ENCODE results near the gene WDR49. TPM values are rescaled to one million over a fixed set of nuclear protein-coding genes. Genes with fewer than 3 reads are reported as not detected.

WDR49 gene
- total RNA-seq, 1 experiment from 2014 or later: 0.34 TPM

GRCh38 chr3:167662919-167663400 lies 9.2 kb upstream of the WDR49 start:
- no peak overlapping the region for H3K4me2 ChIP-seq (ENCODE audit: low read length)
- TF ChIP-seq ZNF274 (IDR thresholded peaks at IDR 0.05; ENCODE audit: low read depth, low read length): no peak
- no peak for TF ChIP-seq SIN3A (IDR thresholded peaks at IDR 0.05; ENCODE audit: low read depth)
- TF ChIP-seq POLR2AphosphoS5 (IDR thresholded peaks at IDR 0.05; ENCODE audit: low read depth, low read length): no peak
- TF ChIP-seq, protein P1, sequence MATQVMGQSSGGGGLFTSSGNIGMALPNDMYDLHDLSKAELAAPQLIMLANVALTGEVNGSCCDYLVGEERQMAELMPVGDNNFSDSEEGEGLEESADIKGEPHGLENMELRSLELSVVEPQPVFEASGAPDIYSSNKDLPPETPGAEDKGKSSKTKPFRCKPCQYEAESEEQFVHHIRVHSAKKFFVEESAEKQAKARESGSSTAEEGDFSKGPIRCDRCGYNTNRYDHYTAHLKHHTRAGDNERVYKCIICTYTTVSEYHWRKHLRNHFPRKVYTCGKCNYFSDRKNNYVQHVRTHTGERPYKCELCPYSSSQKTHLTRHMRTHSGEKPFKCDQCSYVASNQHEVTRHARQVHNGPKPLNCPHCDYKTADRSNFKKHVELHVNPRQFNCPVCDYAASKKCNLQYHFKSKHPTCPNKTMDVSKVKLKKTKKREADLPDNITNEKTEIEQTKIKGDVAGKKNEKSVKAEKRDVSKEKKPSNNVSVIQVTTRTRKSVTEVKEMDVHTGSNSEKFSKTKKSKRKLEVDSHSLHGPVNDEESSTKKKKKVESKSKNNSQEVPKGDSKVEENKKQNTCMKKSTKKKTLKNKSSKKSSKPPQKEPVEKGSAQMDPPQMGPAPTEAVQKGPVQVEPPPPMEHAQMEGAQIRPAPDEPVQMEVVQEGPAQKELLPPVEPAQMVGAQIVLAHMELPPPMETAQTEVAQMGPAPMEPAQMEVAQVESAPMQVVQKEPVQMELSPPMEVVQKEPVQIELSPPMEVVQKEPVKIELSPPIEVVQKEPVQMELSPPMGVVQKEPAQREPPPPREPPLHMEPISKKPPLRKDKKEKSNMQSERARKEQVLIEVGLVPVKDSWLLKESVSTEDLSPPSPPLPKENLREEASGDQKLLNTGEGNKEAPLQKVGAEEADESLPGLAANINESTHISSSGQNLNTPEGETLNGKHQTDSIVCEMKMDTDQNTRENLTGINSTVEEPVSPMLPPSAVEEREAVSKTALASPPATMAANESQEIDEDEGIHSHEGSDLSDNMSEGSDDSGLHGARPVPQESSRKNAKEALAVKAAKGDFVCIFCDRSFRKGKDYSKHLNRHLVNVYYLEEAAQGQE (IDR thresholded peaks at IDR 0.05; ENCODE audit: low read depth): no peak
- no peak for TF ChIP-seq EZH2 (IDR thresholded peaks at IDR 0.05)
- TF ChIP-seq EZH2phosphoT487 (IDR thresholded peaks at IDR 0.05; ENCODE audit: borderline replicate concordance): no peak
- TF ChIP-seq RAD21 (IDR thresholded peaks at IDR 0.05; ENCODE audit: low read depth): no peak
- TF ChIP-seq FOSL1 (IDR thresholded peaks at IDR 0.05; ENCODE audit: low read depth): no peak
- no peak for TF ChIP-seq ELF1 (IDR thresholded peaks at IDR 0.05; ENCODE audit: borderline replicate concordance, low read depth)
- no peak for TF ChIP-seq EGR1 (IDR thresholded peaks at IDR 0.05; ENCODE audit: low read depth)
- TF ChIP-seq, protein P2, sequence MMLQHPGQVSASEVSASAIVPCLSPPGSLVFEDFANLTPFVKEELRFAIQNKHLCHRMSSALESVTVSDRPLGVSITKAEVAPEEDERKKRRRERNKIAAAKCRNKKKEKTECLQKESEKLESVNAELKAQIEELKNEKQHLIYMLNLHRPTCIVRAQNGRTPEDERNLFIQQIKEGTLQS (IDR thresholded peaks at IDR 0.05): no peak
- TF ChIP-seq CBX3 (IDR thresholded peaks at IDR 0.05; ENCODE audit: low read depth): no peak
- TF ChIP-seq, protein P3, sequence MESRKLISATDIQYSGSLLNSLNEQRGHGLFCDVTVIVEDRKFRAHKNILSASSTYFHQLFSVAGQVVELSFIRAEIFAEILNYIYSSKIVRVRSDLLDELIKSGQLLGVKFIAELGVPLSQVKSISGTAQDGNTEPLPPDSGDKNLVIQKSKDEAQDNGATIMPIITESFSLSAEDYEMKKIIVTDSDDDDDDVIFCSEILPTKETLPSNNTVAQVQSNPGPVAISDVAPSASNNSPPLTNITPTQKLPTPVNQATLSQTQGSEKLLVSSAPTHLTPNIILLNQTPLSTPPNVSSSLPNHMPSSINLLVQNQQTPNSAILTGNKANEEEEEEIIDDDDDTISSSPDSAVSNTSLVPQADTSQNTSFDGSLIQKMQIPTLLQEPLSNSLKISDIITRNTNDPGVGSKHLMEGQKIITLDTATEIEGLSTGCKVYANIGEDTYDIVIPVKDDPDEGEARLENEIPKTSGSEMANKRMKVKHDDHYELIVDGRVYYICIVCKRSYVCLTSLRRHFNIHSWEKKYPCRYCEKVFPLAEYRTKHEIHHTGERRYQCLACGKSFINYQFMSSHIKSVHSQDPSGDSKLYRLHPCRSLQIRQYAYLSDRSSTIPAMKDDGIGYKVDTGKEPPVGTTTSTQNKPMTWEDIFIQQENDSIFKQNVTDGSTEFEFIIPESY (IDR thresholded peaks at IDR 0.05; ENCODE audit: extremely low read depth, insufficient replicate concordance, low read length): no peak
- TF ChIP-seq POLR2A (IDR thresholded peaks at IDR 0.05; ENCODE audit: borderline replicate concordance, extremely low read depth, insufficient read depth, insufficient read length): no peak
- TF ChIP-seq, protein P4, sequence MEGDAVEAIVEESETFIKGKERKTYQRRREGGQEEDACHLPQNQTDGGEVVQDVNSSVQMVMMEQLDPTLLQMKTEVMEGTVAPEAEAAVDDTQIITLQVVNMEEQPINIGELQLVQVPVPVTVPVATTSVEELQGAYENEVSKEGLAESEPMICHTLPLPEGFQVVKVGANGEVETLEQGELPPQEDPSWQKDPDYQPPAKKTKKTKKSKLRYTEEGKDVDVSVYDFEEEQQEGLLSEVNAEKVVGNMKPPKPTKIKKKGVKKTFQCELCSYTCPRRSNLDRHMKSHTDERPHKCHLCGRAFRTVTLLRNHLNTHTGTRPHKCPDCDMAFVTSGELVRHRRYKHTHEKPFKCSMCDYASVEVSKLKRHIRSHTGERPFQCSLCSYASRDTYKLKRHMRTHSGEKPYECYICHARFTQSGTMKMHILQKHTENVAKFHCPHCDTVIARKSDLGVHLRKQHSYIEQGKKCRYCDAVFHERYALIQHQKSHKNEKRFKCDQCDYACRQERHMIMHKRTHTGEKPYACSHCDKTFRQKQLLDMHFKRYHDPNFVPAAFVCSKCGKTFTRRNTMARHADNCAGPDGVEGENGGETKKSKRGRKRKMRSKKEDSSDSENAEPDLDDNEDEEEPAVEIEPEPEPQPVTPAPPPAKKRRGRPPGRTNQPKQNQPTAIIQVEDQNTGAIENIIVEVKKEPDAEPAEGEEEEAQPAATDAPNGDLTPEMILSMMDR (IDR thresholded peaks at IDR 0.05 in 2 of 3, conservative IDR thresholded peaks at IDR 0.05 in 1 of 3; ENCODE audit: borderline replicate concordance in 1 of 3, insufficient read depth in 1 of 3, low read depth in 2 of 3, low read length in 2 of 3): no peak
- no peak for TF ChIP-seq YY1 (IDR thresholded peaks at IDR 0.05; ENCODE audit: extremely low read depth, insufficient replicate concordance, low read depth, low read length)
- no peak for TF ChIP-seq CEBPB (IDR thresholded peaks at IDR 0.05; ENCODE audit: low read depth)
- CTCF ChIA-PET: no interaction called here

More at GRCh38 chr3:167662919-167663400, 9.2 kb upstream of the WDR49 start:
- Histone ChIP-seq H4K20me1 (ENCODE audit: insufficient read depth) (no peaks in the 10 kb centered on the region), H3K27ac (ENCODE audit: low read depth, low read length) (no peak overlapping the region), H3K4me3 (replicated peaks in 1 of 2; ENCODE audit: low read depth in 1 of 2, low read length in 2 of 2) (no peak overlapping the region), H3K4me1 (ENCODE audit: control insufficient read depth in 1 of 2, insufficient read depth in 2 of 2, low read length in 2 of 2) (no peaks in the 10 kb centered on the region), H3K79me2 (ENCODE audit: insufficient read depth, low read length) (no peaks in the 10 kb centered on the region), H3K27me3 (ENCODE audit: insufficient read depth, low read length) (no peaks in the 10 kb centered on the region), H3K36me3 (ENCODE audit: control insufficient read depth in 1 of 2, insufficient read depth in 2 of 2, low read length in 2 of 2) (no peaks in the 10 kb centered on the region), H3K9me2 (ENCODE audit: insufficient read depth) (no peaks in the 10 kb centered on the region), H2AFZ (ENCODE audit: low read depth, low read length, poor library complexity, severe bottlenecking) (no peak overlapping the region), H3K9ac (ENCODE audit: low read length) (no peak overlapping the region), H3K9me3 (ENCODE audit: control insufficient read depth in 1 of 2, insufficient read depth in 1 of 2, low read depth in 1 of 2, low read length in 2 of 2) (no peaks in the 10 kb centered on the region)
- TSS peak; percentile 19 for BruUV-seq (replicated peaks)
- POLR2A ChIA-PET: no interaction called here
- DNase-seq (ENCODE audit: low read depth, low spot score): no peak
- RAD21 ChIA-PET (ENCODE audit: low non-redundant PET in 1 of 2, low total read pairs in 2 of 2, uncharacterized antibody in 2 of 2, unreplicated experiment in 2 of 2): no interaction called here
- intact Hi-C loops (cut with micrococcal nuclease): no loop called here
- no peak for ATAC-seq
